ENCODE measurements around the gene CCDC69. TPM values are rescaled to one million over a fixed set of nuclear protein-coding genes. Genes with fewer than 3 reads are reported as not detected.
"Not testable (repeated sequence)": the region's sequence is repeated elsewhere in the genome, so short reads cannot be mapped to it uniquely, and the experiment has no call there.

Gene CCDC69
- polyA plus RNA-seq, 4 donors: 4.6 to 6.4 (median 5.1) TPM

DNA sequence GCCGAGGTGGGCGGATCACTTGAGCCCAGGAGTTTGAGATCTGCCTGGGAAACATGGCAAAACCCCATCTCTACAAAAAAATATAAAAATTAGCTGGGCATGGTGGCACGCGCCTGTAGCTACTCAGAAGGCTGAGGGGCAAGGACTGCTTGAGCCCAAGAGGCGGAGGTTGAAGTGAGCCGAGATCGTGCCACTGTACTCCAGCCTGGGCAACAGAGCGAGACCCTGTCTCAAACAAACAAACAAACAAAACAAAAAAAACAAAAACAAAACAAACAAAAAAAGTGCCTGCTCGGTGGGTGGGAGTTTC lies 26.6 kb downstream of the CCDC69 start:
- DNase-seq (ENCODE audit: low read depth in 4 of 4, low spot score in 2 of 4): not testable (repeated sequence)

DNA sequence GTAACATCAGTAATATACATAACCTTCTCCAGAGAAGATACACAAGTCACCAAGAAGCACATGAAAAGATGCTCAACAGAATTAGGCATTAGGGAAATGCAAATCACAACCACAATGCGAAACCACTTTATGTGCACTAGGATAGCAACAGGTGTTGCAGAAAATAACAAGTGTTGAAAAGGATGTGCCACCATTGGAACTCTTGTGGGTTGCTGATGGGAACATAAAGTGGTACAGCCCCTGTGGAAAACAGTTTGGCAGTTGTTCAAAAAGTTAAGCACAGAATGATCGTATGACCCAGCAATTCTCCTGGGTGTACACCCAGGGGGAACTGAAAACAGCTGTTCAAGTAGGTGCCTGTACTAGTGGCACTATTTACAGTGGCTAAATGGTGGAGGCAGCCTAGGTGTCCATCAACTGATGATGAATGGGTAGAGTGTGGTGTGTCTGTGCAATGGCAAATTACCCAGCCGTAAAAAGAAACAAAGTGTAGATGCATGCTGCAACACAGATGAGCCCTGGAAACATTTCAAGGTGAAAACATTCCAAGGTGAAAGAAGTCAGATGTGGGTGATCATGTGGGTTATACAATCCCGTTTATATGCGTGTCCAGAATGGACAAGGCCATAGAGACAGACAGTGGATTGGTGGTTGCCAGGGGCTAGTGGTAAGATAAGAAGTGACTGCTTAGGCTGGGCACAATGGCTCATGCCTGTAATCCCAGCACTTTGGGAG lies 27.2 kb downstream of the CCDC69 start:
- DNase-seq (ENCODE audit: low read depth in 4 of 4, low spot score in 2 of 4): no peak

DNA sequence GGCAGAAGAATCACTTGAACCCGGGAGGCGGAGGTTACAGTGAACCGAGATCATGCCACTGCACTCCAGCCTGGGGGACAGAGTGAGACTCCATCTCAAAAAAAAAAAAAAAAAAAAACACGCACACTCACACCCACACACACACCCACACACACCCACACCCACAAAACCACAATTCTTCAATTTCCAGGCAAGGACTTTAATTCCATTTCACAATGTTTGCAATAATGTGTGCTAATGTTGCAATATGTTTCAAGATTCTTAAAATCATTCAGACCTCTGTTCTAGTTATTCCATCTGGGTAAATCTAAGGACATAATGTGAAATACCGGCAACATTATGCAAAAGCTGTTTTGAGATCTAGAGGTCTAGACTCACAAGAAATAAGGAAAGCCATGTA lies 28.3 kb downstream of the CCDC69 start:
- no peak for DNase-seq (ENCODE audit: low read depth in 4 of 4, low spot score in 2 of 4)

DNA sequence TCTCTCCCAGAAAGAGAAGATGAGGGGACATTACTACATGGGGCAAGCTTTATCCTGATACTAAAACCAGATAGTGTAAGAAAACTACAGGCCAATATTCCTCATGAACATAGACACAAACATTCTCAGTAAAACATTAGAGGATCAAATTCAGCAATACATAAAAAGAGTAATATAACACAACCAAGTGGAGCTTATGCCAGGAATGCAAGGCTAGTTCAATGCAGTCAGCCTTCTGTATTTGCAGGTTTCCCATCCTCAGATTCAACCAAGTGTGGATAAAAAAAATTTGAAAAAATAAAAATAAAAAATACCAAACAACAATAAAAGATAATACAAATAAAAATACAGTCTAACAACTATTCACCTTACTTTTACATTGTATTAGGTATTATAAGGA lies 31.3 kb downstream of the CCDC69 start:
- DNase-seq (ENCODE audit: low read depth in 4 of 4, low spot score in 2 of 4): no peak

- no peak for DNase-seq (ENCODE audit: low read depth in 4 of 4, low spot score in 2 of 4)
These were observed 32.2 kb downstream of the CCDC69 start for GRCh38 chr5:151191661-151192060.

- no peak for DNase-seq (ENCODE audit: low read depth in 4 of 4, low spot score in 2 of 4)
These were observed 34.7 kb downstream of the CCDC69 start for GRCh38 chr5:151189151-151189550.

DNA sequence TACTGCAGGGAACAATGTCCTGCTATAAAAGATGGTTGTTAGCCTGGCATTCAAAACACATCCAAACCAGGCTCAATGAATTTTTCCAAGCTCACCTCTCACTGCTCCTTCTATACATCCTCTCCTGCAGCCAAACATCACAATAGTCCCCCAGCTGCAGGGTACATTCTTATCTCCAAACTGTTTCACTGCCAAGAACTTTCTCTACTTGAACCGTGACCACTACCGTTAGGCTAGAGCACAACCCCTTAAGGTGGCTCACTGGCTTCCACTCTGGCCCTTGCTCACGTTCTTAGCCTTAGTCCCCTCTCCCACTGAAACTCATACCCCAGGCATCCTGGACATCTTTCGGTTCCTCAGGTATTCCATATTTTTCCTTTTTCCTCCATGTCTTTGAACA lies 37.4 kb downstream of the CCDC69 start:
- DNase-seq (ENCODE audit: low read depth in 4 of 4, low spot score in 2 of 4): no peak

DNA sequence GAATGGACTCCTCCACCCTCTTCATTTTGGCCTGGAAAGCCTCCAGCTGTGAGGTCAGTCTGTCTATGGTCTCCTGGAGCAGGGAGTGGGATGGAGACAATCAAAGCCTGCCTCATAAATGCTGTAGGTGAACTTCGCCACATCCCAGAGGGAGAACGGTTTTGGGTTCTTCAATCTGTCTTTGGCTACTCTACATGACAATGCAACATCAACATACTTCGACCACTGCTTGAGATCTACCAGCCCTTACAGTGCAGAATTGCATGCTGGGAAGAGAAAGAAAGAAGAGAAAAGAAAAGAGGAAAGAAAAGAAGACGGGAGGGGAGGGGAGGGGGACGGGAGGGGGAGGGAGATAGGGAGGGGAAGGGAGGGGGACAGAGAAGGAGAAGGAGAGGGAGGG lies 37.8 kb downstream of the CCDC69 start:
- no peak for DNase-seq (ENCODE audit: low read depth in 4 of 4, low spot score in 2 of 4)

DNA sequence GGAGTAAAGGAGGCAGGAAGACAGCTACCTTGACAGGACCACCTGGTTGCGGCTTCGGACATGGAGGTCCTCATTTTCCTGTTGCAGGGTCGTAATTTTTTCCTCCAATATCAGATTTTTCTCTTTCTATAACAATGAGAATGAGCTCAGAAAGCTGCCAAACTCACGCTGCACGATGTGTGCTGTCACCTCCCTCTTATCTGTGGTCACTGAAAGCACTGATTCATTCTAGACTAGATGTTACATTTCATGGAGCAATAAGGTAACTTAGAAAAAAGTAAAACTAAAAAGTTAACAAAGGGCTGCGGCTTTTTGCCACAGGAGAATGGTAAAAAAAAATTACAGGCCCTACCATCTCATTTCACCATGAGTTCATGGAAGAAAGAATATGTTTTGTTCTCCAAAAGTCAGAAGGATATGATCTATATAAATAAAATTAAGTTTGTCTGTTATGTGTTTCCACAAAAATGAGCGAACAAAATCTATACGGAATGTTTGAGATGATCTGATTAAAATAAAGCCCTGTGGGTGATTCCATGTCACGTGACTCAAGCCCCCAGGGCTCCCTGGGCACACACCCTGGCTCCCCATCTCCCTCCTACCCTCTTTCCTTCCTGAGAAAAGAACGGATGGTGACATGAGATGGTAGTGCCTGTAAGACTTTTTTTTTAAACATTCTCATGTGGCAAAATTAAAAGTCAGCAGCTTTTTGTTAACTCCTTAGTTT lies 39.4 kb downstream of the CCDC69 start:
- DNase-seq (ENCODE audit: low read depth in 4 of 4, low spot score in 2 of 4): no peak

DNA sequence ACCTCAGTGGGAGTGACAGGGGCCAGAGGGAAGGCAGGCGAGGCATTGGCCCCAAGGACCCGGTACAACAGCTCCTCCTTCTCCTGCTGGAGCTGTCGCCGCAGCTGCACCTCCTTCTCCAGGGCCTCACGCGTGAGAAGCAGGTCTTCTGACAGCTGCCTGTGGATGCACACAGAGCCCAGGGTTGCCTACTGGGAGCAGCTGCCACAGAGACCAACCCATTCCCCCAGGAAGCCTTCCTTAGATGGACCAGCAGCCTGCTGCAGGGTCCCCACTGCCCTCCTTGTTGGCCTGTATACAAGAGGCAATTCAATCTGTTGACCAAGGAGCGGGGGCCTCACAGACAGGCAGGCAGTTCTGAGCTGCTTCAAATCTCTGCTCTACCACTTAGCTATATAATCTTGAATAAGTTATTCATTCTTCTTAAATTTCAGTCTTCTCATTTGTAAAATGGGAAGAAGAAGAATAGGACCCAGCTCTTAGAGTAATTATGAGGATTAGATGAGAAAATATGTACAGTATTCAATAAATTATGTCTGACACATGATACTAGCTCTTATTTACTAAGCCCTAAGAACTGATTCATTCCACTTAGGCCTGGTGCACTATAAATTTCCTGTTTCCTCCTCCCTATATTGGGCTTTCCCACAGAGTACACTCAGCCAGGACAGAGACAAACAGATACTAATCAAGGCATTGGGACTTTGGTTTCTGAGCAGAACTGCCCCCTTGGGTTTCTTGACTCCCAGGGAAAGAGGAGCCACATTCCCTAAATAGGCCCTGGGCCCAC lies 40.2 kb downstream of the CCDC69 start:
- DNase-seq (ENCODE audit: low read depth in 4 of 4, low spot score in 2 of 4): no peak

GRCh38 chr5:151182976-151183375 lies 40.9 kb downstream of the CCDC69 start:
- no peak for DNase-seq (ENCODE audit: low read depth in 4 of 4, low spot score in 2 of 4)

DNA sequence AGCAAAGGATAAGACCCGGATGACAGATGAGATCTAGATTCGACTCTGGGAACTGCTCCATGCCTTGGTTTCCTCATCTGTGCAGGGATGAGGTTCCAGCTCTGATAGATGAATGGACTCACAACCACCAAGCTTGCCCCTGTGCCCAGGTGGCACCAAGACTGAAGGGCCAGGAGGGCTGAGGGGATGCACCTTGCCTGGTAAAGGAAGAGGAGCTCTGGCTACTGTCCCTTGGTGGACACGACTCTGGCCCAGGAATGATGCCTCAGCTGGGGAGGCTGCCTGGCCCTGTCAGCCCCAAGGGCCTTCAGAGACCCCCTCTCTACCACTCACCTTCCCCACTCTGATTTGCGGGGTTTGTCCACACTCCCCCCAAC lies 41.4 kb downstream of the CCDC69 start:
- no peak for DNase-seq (ENCODE audit: low read depth in 4 of 4, low spot score in 2 of 4)

DNA sequence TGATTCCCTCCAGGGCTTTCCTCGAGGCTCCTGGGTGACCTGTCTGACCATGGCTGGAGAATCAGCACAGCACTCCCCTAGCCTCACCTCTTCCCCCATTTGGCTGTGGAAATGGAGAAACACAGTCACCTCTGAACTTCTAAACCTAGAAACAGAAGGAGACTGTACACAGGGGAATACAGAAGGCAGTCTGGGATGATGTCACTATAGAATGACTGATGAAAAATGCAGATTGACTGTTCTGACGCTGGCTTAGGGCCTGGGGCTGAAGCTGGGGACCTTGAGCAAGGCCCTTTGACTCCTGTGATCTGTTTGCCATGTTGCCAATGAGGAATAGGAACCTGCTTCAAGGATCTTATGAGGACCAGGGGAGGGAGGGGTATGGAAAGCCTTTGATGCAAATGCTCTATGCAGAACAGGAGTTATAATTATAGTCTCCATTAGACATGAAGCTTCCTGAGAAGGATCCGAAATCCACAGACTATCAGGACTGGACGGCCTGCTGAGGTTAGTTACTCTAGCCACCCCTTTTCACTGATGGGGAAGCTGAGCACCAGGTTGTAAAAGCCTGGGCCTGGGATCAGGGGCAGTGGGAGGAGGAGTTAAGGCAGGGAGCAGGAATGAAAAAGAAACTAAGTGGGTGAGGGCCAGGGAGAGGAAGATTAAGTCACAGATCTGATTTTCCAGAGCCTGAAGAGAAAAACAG lies 41.9 kb downstream of the CCDC69 start:
- DNase-seq (ENCODE audit: low read depth in 4 of 4, low spot score in 2 of 4): no peak

GRCh38 chr5:151180291-151180690 lies 43.6 kb downstream of the CCDC69 start:
- DNase-seq (ENCODE audit: low read depth in 4 of 4, low spot score in 2 of 4): no peak

DNA sequence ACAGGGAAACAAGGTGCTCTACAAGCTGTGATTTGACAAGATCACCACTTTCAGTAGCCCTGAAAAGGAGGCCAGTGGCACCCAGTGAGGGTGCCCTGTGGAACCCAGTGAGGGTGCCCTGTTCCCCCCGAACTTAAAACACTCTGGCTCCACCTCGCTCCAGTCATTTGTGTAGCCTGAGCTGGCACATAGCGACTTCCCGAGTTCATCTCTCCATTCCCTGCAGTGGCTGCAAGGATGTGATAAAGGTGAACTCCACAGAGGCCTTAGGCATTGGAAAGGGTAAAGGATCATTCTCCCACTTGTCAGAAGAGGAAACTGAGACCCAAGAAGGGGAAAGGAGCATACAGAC lies 44.4 kb downstream of the CCDC69 start:
- DNase-seq (ENCODE audit: low read depth in 4 of 4, low spot score in 2 of 4): no peak

DNA sequence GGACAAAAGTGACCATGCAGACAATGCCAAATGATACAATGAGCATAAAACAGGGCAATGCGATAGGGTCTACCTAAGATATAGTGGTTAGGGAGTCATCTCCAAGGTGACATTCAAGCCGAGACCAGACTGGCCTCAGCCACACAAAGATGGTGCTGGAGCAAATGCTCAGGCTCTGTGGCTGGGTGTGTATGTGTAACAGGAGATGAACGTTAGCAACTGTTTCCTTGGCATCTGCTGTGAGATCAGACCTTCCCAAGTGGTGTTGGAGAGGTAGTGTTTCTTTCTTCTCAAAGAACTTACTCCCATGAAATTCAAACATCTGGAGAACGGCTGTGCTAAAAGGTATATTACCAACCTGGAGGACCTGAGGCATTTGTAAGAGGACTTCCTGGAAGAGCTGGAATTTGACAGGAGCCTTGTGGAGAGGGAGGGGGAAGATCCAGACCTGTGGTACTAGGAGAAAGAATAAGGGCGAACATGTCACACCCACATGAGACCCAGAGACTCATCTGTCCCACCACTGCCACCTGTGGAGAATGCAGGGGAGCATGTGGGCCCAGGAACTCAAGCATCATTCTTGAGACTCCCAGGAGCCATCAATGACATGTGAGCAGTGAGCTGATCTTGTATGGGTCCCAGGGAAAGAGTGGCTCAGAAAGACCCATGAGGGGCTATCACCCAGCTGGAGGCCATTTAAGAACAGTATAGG lies 45.0 kb downstream of the CCDC69 start:
- no peak for DNase-seq (ENCODE audit: low read depth in 4 of 4, low spot score in 2 of 4)

DNA sequence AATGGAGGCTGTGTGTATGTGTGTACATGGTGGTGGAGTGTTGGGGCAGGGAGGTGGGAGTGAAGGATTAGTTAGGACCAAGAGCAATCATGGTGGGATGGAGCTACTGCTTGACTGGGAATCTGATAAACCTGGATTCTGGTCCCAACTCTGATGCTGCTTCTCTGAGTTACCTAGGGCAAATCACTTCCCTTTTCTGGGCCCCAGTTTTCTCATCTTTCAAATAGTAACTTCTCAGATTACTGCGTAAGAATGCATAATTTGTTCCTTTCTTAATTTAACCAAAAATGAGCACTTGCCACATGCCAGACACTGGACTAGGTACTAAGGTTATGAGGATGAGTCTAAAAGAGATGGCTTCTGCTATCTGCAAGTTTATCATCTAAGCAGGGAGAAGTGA lies 45.5 kb downstream of the CCDC69 start:
- DNase-seq (ENCODE audit: low read depth in 4 of 4, low spot score in 2 of 4): no peak

DNA sequence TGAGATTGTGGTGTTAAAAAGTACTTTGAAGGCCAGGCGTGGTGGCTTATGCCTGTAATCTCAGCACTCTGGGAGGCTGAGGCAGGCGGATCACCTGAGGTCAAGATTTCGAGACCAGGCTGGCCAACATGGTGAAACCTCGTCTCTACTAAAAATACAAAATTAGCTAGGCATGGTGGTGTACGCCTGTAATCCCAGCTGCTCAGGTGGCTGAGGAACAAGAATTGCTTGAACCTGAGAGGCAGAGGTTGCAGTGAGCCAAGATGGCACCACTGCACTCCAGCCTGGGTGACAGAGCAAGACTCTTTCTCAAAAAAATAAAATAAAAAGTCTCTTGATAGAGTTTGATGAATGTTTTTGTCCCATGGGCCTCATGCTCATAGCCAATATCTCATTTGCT lies 47.6 kb downstream of the CCDC69 start:
- not testable (repeated sequence) for DNase-seq (ENCODE audit: low read depth in 4 of 4, low spot score in 2 of 4)

GRCh38 chr5:151174612-151175101 lies 49.2 kb downstream of the CCDC69 start:
- no peak for DNase-seq (ENCODE audit: low read depth in 4 of 4, low spot score in 2 of 4)
